NCI-H2196 (cell line): ENCODE data around the gene TMEM62.
A peak's percentile ranks its signal among the peaks of the same experiment; 100 is the strongest.
"Not testable (repeated sequence)": the region's sequence is repeated elsewhere in the genome, so short reads cannot be mapped to it uniquely, and the experiment has no call there.

ENCODE experiments used
- DNase-seq: peaks from one replicate; lab custom pipeline; 2025; ENCODE audit not compliant: unreplicated experiment; lab: John Stamatoyannopoulos, UW

The TMEM62 gene

DNA sequence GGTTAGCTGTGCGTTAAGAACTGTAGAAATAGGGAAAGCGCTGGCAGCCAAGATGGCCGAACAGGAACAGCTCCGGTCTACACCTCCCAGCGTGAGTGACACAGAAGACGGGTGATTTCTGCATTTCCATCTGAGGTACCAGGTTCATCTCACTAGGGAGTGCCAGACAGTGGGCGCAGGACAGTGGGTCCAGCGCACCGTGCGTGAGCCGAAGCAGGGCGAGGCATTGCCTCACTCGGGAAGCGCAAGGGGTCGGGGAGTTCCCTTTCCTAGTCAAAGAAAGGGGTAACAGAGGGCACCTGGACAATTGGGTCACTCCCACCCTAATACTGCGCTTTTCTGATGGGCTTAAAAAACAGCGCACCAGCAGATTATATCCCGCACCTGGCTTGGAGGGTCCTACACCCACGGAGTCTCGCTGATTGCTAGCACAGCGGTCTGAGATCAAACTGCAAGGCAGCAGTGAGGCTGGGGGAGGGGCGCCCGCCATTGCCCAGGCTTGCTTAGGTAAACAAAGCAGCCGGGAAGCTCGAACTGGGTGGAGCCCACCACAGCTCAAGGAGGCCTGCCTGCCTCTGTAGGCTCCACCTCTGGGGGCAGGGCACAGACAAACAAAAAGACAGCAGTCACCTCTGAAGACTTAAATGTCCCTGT is 42.4 kb downstream of the TMEM62 start:
- not testable (repeated sequence) for DNase-seq

DNA sequence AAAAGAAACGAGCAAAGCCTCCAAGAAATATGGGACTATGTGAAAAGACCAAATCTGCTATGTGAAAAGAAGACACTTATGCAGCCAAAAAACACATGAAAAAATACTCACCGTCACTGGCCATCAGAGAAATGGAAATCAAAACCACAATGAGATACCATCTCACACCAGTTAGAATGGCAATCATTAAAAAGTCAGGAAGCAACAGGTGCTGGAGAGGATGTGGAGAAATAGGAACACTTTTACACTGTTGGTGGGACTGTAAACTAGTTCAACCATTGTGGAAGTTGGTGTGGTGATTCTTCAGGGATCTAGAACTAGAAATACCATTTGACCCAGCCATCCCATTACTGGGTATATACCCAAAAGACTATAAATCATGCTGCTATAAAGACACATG is 43.8 kb downstream of the TMEM62 start:
- not testable (repeated sequence) for DNase-seq

GRCh38 chr15:43183270-43183669 is 49.9 kb downstream of the TMEM62 start:
- DNase-seq: no peak

- DNase-seq: no peak
These were observed 51.2 kb downstream of the TMEM62 start for GRCh38 chr15:43184407-43185124.

GRCh38 chr15:43185157-43186002 is 52.0 kb downstream of the TMEM62 start, which contains the start of gene CCNDBP1:
TSS of gene CCNDBP1 (plus strand) at chr15:43185403. CDS start at chr15:43185499, 96 bp downstream.
- DNase-seq: peak; percentile 79

DNA sequence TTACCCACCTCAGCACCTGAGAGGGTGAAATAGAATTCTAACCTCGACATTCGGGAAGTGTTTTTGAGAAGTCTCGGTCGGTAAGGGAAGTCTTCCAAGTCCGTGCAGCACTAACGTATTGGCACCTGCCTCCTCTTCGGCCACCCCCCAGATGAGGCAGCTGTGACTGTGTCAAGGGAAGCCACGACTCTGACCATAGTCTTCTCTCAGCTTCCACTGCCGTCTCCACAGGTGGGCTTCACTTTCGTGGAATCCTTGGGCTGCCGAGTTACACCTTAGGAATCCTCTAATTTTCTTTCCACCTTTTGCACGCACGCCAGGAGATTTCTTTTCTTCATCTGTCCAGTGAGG is 52.6 kb downstream of the TMEM62 start:
- DNase-seq: no peak

DNA sequence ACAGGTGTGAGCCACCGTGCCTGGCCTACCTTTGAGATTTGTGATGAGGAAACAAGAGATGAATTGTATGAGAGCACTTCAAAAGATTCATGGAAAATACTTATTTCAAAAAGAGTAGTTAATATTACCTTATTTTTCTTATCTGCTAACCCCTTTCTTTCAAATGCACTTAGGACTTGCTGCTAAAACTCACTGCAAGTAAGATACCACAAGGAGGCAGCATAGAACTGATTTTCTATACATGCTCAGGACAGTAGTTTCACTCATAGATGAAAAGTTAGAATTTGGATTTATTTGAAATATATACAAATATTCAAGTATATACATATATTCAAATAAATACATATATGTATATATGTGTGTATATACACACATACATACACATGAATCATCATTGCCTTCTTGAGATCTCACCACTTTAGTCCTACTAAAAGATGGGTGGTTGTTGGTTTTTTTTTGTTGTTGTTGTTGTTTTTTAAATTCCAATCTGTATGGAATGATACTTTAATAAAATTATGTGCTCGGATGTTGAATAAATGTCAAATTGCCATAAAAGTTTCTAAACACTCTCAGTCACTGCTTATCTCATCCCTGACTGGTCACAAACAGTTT is 54.3 kb downstream of the TMEM62 start:
- peak; percentile 22 for DNase-seq

DNA sequence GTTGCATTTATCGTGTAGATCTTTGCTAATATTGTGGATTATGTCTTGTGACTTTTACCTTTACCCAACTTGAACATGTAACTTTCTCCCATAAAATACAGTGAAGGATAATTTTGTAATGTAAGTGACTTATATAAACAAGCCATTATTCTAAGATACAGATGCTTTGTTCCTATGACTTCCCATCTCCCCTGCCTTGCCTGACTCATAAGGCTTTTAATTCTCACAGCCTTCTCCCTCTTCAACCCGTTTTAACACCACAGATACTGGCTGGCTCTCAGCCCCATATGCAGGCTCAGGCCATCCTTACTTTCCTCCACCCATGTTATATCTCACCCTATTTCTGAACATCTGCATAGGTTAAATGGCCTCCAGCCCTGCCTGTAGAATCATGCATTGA is 55.9 kb downstream of the TMEM62 start:
- DNase-seq: no peak

DNA sequence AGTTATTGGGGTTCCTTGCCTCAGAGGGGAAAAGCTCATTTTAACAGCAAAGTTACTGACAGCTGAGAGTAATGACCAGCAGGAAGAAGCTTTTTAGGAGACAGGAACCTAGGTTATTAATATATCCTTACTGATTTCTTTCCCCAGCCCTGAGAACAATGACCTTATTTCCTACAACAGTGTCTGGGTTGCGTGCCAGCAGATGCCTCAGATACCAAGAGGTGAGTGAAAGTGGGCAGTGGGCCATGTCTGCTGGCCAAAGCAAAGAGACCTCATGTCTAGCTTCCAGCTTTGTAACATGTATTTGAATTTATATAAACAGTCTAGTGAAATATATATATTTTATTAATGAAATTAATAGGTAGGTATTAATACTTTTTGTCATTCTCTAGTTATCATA is 56.8 kb downstream of the TMEM62 start:
- DNase-seq: no peak

GRCh38 chr15:43193710-43194109 is 60.3 kb downstream of the TMEM62 start:
- no peak for DNase-seq

- DNase-seq: no peak
These were observed 61.4 kb downstream of the TMEM62 start for GRCh38 chr15:43194795-43195194.

- no peak for DNase-seq
These were observed 63.6 kb downstream of the TMEM62 start for GRCh38 chr15:43196760-43197548.

- not testable (repeated sequence) for DNase-seq
These were observed 64.4 kb downstream of the TMEM62 start for GRCh38 chr15:43197773-43198172.

DNA sequence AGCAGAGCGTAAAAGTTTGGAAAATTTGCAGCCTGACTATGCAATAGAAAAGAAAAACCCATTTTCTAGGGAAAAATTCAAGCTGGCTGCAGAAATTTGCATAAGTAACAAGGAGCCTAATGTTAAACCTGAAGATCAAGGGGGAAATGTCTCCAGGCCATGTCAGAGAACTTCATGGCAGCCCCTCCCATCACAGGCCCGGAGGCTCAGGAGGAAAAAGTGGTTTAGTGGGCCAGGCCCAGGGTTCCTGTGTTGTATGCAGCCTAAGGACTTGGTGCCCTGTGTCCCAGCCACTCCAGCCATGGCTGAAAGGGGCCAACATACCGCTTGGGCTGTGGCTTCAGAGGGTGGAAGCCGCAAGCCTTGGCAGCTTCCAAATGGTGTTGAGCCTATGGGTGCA is 65.2 kb downstream of the TMEM62 start:
- not testable (repeated sequence) for DNase-seq

DNA sequence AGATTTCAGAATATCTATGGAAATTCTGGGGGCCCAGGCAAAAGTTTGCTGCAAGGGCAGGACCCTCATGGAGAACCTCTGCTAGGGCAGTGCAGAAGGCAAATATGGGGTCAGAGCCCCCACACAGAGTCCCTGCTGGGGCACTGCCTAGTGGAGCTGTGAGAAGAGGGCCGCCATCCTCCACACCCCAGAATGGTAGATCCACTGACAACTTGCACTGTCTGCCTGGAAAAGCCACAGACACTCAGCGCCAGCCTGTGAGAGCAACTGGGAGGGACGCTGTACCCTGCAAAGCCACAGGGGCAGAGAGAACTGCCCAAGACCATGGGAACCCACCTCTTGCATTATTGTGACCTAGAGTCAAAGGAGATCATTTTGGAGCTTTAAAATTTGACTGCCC is 65.6 kb downstream of the TMEM62 start:
- DNase-seq: no peak

DNA sequence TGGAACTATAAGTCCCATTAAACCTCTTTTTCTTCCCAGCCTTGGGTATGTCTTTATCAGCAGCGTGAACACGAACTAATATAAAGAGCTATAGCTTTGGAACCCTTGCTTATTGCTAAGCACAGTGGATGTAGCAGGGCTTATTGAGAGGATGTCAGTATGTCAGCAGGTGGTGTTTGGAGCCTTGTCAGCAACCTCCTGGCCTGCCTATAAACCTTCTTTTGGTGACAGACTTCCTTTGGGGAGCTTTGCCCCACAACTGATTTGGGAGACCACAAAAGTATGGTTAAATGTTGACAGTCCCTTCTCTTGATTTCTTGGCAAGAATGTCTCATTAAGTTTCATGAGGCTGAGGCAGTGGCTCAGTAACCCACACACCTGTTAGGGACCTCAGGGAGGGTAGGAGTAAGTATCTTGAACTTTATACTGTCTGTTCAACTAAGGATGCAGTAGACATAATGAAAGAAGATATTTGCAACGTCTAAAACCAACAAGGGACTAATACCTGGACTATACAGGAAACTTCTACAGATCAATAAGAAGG is 66.6 kb downstream of the TMEM62 start:
- no peak for DNase-seq

DNA sequence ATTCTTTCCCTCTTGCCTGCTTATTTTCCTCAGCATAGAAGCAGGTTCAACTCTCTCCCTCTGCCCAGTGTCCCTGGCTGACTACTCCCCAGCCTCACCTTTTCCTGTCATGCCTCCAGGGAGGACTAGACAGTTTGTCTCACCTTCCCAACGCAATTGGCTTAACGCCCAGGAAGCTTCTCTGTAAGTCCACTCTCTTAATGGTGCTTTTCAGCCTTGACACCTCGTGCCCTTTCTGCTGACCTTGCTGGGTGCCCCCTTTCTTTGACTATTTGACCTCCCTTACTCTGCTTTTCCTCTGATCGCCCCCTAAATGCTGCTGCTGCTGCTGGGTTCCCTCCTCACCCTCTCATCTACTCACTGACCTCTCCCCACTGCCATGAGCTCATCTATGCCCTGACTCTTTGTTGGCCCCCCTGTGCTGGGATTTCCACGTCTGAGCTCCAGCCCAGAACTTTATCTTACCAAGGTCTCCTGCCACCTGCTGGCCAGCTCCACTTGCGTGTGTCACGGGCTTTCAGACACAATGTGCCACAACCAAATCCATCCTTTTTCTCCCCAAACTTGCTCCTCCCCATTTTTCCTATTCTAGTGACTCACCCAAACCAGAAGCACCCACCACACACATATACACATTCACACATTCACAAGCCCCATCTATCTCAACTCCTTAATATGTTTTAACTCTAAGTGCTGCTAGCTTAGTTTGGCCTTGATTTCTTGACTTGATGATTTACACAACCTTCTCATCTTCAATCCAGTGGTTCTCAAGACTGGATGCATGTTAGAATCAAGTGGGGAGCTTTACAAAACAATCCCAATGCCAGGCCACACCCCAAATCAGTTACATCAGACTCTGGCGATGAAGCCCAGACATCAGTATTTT is 70.9 kb downstream of the TMEM62 start:
- DNase-seq: peak; percentile 32

GRCh38 chr15:43206054-43206453 is 72.7 kb downstream of the TMEM62 start:
- DNase-seq: no peak

DNA sequence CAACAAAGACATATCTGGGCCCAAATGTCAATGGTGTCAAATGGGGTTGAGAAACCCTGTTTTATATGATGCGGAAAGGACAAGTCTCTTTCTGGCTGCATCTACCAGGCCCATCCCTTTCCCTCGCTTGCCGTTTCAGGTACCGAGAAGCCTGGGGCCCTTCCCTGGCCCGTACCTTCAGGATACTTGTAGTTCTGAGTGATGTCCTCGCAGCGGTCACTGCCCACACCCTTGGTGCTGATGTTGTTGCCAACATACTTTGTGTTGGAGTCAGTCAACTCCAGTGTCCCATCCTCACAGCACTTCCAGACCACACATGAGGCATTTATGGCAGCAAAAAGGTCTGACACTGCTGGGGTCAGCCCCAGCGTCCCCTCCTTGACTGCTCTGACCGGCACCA is 73.6 kb downstream of the TMEM62 start:
- no peak for DNase-seq
